GM21786 (cell line): ENCODE data around the gene GYS2.
"Not testable (repeated sequence)": the region's sequence is repeated elsewhere in the genome, so short reads cannot be mapped to it uniquely, and the experiment has no call there.

Experiments
- ATAC-seq: cut with Tn5 transposase; IDR thresholded peaks from one replicate; pipeline ENCODE4 v1.9.1; 2021; ENCODE audit not compliant: unreplicated experiment

GYS2 gene

GRCh38 chr12:21606175-21606574 lies 1.5 kb upstream of the GYS2 start:
- no peak for ATAC-seq

GRCh38 chr12:21602774-21603173 lies 1.9 kb downstream of the GYS2 start:
- no peak for ATAC-seq

- no peak for ATAC-seq
Observed at GRCh38 chr12:21600196-21600595, 4.5 kb downstream of the GYS2 start.

- ATAC-seq, result no peak
Observed at GRCh38 chr12:21599143-21599999, 5.3 kb downstream of the GYS2 start.

GRCh38 chr12:21598651-21599050 lies 6.0 kb downstream of the GYS2 start:
- no peak for ATAC-seq

GRCh38 chr12:21595356-21595755 lies 9.3 kb downstream of the GYS2 start:
- not testable (repeated sequence) for ATAC-seq

GRCh38 chr12:21585485-21585884 lies 19.2 kb downstream of the GYS2 start:
- no peak for ATAC-seq

GRCh38 chr12:21584403-21585182 lies 20.1 kb downstream of the GYS2 start:
- not testable (repeated sequence) for ATAC-seq

GRCh38 chr12:21583587-21583986 lies 21.1 kb downstream of the GYS2 start:
- no peak for ATAC-seq

- ATAC-seq, result no peak
Observed at GRCh38 chr12:21580748-21581516, 23.7 kb downstream of the GYS2 start.

GRCh38 chr12:21577516-21577915 lies 27.1 kb downstream of the GYS2 start:
- no peak for ATAC-seq

GRCh38 chr12:21576431-21576830 lies 28.2 kb downstream of the GYS2 start:
- ATAC-seq, result no peak

GRCh38 chr12:21573733-21574358 lies 30.8 kb downstream of the GYS2 start:
- no peak for ATAC-seq

- ATAC-seq, result no peak
Observed at GRCh38 chr12:21571046-21571445, 33.6 kb downstream of the GYS2 start.

- ATAC-seq, result no peak
Observed at GRCh38 chr12:21568115-21568514, 36.5 kb downstream of the GYS2 start.

- no peak for ATAC-seq
Observed at GRCh38 chr12:21566907-21567394, 37.7 kb downstream of the GYS2 start.

- ATAC-seq, result no peak
Observed at GRCh38 chr12:21566223-21566906, 38.3 kb downstream of the GYS2 start.

- no peak for ATAC-seq
Observed at GRCh38 chr12:21562859-21563258, 41.8 kb downstream of the GYS2 start.

GRCh38 chr12:21561158-21561557 lies 43.5 kb downstream of the GYS2 start:
- ATAC-seq, result no peak
